Measurements from ENCODE around the gene HEATR5A. TPM values are rescaled to one million over a fixed set of nuclear protein-coding genes. Genes with fewer than 3 reads are reported as not detected.
"Not testable (repeated sequence)": the region's sequence is repeated elsewhere in the genome, so short reads cannot be mapped to it uniquely, and the experiment has no call there.

The HEATR5A gene
- total RNA-seq, 1 donor from 2014 or later, result 25.3 TPM

GRCh38 chr14:31445703-31446102 is 25.4 kb upstream of the HEATR5A start:
- Mint-ChIP-seq H3K27ac (ENCODE audit: unreplicated experiment) (no peak overlapping the region), H3K4me1 (ENCODE audit: unreplicated experiment) (no peaks in the 10 kb centered on the region), H3K4me3 (ENCODE audit: unreplicated experiment) (no peak overlapping the region), H3K27me3 (ENCODE audit: unreplicated experiment) (no peaks in the 10 kb centered on the region), H3K36me3 (ENCODE audit: low read depth, unreplicated experiment) (no peaks in the 10 kb centered on the region), H3K9me3 (ENCODE audit: unreplicated experiment) (no peaks in the 10 kb centered on the region)
- no peak for DNase-seq (ENCODE audit: low spot score)
- TF ChIP-seq, protein P1, sequence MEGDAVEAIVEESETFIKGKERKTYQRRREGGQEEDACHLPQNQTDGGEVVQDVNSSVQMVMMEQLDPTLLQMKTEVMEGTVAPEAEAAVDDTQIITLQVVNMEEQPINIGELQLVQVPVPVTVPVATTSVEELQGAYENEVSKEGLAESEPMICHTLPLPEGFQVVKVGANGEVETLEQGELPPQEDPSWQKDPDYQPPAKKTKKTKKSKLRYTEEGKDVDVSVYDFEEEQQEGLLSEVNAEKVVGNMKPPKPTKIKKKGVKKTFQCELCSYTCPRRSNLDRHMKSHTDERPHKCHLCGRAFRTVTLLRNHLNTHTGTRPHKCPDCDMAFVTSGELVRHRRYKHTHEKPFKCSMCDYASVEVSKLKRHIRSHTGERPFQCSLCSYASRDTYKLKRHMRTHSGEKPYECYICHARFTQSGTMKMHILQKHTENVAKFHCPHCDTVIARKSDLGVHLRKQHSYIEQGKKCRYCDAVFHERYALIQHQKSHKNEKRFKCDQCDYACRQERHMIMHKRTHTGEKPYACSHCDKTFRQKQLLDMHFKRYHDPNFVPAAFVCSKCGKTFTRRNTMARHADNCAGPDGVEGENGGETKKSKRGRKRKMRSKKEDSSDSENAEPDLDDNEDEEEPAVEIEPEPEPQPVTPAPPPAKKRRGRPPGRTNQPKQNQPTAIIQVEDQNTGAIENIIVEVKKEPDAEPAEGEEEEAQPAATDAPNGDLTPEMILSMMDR (IDR thresholded peaks at IDR 0.05; ENCODE audit: unreplicated experiment), result no peak

DNA sequence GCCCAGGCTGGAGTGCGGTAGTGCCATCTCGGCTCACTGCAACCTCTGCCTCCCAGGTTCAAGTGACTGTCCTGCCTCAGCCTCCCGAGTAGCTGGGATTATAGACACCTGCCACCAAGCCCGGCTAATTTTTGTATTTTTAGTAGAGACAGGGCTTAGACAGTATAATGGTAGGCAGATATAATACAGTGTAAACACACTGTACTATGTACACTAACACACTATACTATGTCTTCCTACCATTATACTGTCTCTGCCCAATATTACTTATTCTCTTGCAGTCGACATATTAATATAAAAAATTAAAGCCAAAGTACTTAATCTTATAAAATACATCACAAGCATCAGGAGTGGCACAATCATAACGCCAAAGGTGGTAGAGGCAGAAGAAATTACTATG is 21.9 kb upstream of the HEATR5A start:
- no peak for DNase-seq (ENCODE audit: low spot score)
- Mint-ChIP-seq H3K9me3 (ENCODE audit: unreplicated experiment) (peaks cover 4% of the 10 kb centered on the region), H3K36me3 (ENCODE audit: low read depth, unreplicated experiment) (no peaks in the 10 kb centered on the region), H3K27ac (ENCODE audit: unreplicated experiment) (no peak overlapping the region), H3K4me1 (ENCODE audit: unreplicated experiment) (no peaks in the 10 kb centered on the region), H3K4me3 (ENCODE audit: unreplicated experiment) (no peak overlapping the region), H3K27me3 (ENCODE audit: unreplicated experiment) (no peaks in the 10 kb centered on the region)
- TF ChIP-seq, protein P1 (IDR thresholded peaks at IDR 0.05; ENCODE audit: unreplicated experiment), result no peak

- H3K9me3 Mint-ChIP-seq (ENCODE audit: unreplicated experiment), result peaks cover 4% of the 10 kb centered on the region
- H3K27ac Mint-ChIP-seq (ENCODE audit: unreplicated experiment), result no peak overlapping the region
- H3K4me1 Mint-ChIP-seq (ENCODE audit: unreplicated experiment), result no peaks in the 10 kb centered on the region
- no peaks in the 10 kb centered on the region for H3K36me3 Mint-ChIP-seq (ENCODE audit: low read depth, unreplicated experiment)
- no peak overlapping the region for H3K4me3 Mint-ChIP-seq (ENCODE audit: unreplicated experiment)
- DNase-seq (ENCODE audit: low spot score), result no peak
- H3K27me3 Mint-ChIP-seq (ENCODE audit: unreplicated experiment), result no peaks in the 10 kb centered on the region
- TF ChIP-seq, protein P1 (IDR thresholded peaks at IDR 0.05; ENCODE audit: unreplicated experiment), result no peak
Observed at GRCh38 chr14:31441273-31442111, 21.1 kb upstream of the HEATR5A start.

DNA sequence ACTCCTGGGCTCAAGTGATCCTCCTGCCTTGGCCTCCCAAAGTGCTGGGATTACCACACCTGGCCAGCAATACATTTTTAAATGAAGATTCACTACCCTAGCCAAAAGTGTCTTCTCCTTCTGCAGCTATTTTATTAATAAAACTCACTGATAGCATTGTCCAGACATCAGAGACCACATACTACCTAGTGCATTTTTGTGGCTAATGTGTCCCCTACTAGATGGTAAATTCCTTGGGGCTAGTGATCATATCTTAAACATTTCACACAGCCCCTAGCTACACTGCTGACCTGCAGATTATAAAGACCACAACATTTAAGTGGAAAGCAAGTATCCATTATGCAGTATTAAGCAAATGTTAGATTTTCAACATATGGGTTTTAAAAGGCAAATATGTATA is 19.9 kb upstream of the HEATR5A start:
- Mint-ChIP-seq H3K4me3 (ENCODE audit: unreplicated experiment) (no peak overlapping the region), H3K27ac (ENCODE audit: unreplicated experiment) (no peak overlapping the region), H3K4me1 (ENCODE audit: unreplicated experiment) (no peaks in the 10 kb centered on the region), H3K27me3 (ENCODE audit: unreplicated experiment) (no peaks in the 10 kb centered on the region), H3K9me3 (ENCODE audit: unreplicated experiment) (peaks cover 4% of the 10 kb centered on the region), H3K36me3 (ENCODE audit: low read depth, unreplicated experiment) (no peaks in the 10 kb centered on the region)
- no peak for DNase-seq (ENCODE audit: low spot score)
- TF ChIP-seq, protein P1 (IDR thresholded peaks at IDR 0.05; ENCODE audit: unreplicated experiment), result no peak

GRCh38 chr14:31439561-31439960 is 19.2 kb upstream of the HEATR5A start:
- Mint-ChIP-seq H3K27ac (ENCODE audit: unreplicated experiment) (no peak overlapping the region), H3K27me3 (ENCODE audit: unreplicated experiment) (no peaks in the 10 kb centered on the region), H3K9me3 (ENCODE audit: unreplicated experiment) (peaks cover 4% of the 10 kb centered on the region), H3K4me3 (ENCODE audit: unreplicated experiment) (no peak overlapping the region), H3K36me3 (ENCODE audit: low read depth, unreplicated experiment) (no peaks in the 10 kb centered on the region), H3K4me1 (ENCODE audit: unreplicated experiment) (no peaks in the 10 kb centered on the region)
- TF ChIP-seq, protein P1 (IDR thresholded peaks at IDR 0.05; ENCODE audit: unreplicated experiment), result no peak
- no peak for DNase-seq (ENCODE audit: low spot score)

DNA sequence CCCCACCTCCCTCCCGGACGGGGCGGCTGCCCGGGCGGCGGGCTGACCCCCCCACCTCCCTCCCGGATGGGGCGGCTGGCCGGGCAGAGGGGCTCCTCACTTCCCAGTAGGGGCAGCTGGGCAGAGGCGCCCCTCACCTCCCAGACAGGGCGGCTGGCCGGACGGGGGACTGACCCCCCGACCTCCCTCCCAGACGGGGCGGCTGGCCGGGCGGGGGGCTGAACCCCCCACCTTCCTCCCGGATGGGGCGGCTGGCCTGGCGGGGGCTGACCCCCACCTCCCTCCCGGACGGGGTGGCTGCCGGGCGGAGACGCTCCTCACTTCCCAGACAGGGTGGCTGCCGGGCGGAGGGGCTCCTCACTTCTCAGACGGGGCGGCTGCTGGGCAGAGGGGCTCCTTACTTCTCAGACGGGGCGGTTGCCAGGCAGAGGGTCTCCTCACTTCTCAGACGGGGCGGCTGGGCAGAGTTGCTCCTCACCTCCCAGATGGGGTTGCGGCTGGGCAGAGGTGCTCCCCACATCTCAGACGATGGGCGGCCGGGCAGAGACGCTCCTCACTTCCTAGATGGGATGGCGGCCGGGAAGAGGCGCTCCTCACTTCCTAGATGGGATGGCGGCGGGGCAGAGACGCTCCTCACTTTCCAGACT is 16.8 kb upstream of the HEATR5A start:
- H3K27ac Mint-ChIP-seq (ENCODE audit: unreplicated experiment); H3K9me3 Mint-ChIP-seq (ENCODE audit: unreplicated experiment); H3K36me3 Mint-ChIP-seq (ENCODE audit: low read depth, unreplicated experiment); H3K4me3 Mint-ChIP-seq (ENCODE audit: unreplicated experiment); H3K27me3 Mint-ChIP-seq (ENCODE audit: unreplicated experiment); DNase-seq (ENCODE audit: low spot score); H3K4me1 Mint-ChIP-seq (ENCODE audit: unreplicated experiment): not testable (repeated sequence)
